Measurements from ENCODE around the gene NBEAL2. TPM values are rescaled to one million over a fixed set of nuclear protein-coding genes. Genes with fewer than 3 reads are reported as not detected.

Gene NBEAL2
- total and polyA plus RNA-seq, 10 donors: 44.0 to 271 (median 129) TPM

DNA sequence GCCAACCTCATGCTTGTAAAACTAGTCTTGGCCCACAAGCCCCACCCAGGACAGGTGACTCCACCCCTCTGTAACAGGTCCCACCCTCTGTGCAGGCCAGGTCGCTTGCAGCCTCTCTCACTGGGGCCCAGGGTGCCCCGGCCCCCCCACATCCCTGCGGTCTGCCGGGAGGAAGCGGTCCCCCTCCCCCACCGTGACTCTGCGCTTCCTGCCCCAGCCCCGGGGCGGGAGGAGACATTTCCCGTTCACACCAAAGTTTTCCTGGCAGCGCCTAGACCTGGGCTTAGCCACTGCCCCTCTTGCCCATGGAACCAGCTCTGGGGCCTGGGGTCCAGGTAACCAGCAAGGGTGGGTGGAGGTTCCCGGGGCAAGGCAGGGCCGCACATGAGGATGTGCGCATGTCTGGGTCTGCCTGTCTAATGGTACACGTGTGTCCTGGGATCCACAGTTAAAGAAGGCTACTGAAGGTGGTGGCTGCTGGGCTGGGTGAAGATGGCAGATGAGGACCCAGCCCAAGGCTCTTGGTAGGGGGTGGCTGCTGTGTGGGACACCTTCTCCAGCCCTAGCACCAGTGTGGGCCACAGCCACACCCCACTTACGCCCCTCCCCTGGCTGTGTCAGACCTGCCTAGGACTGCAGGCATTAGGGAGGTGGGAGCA is 8.4 kb downstream of the NBEAL2 start:
- Histone ChIP-seq H3K4me1 (peaks cover 39 to 100% (median 84%) of the 10 kb centered on the region in 6 donors), H3K4me3 (peak overlapping the region in 7 of 8 donors; percentile 22 to 66 (median 38)), H3K36me3 (peaks cover 0 to 43% (median 11%) of the 10 kb centered on the region in 6 donors), H3K9me3 (no peaks in the 10 kb centered on the region), H3K27me3 (replicated peaks in 1 of 7) (no peaks in the 10 kb centered on the region), H3K27ac (peak overlapping the region; percentile 57 to 95 (median 84))
- no peak for TF ChIP-seq POLR2A (IDR thresholded peaks at IDR 0.05)
- peak; percentile 91 to 97 (median 91) for TF ChIP-seq POLR2AphosphoS5 (IDR thresholded peaks at IDR 0.05)
- TF ChIP-seq, protein P1, sequence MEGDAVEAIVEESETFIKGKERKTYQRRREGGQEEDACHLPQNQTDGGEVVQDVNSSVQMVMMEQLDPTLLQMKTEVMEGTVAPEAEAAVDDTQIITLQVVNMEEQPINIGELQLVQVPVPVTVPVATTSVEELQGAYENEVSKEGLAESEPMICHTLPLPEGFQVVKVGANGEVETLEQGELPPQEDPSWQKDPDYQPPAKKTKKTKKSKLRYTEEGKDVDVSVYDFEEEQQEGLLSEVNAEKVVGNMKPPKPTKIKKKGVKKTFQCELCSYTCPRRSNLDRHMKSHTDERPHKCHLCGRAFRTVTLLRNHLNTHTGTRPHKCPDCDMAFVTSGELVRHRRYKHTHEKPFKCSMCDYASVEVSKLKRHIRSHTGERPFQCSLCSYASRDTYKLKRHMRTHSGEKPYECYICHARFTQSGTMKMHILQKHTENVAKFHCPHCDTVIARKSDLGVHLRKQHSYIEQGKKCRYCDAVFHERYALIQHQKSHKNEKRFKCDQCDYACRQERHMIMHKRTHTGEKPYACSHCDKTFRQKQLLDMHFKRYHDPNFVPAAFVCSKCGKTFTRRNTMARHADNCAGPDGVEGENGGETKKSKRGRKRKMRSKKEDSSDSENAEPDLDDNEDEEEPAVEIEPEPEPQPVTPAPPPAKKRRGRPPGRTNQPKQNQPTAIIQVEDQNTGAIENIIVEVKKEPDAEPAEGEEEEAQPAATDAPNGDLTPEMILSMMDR (IDR thresholded peaks at IDR 0.05 in 8 of 11, conservative IDR thresholded peaks at IDR 0.05 in 3 of 11): peak in 1 of 11 experiments; percentile 16
- intact Hi-C loops (cut with DNase I; ENCODE audit: low total_unique reads): no loop called here
- 9 to 30% (median 12%) methylated on average over 1 to 16 of the region's 16 CpGs for WGBS, 5 donors
- peak; percentile 98 for DNase-seq

DNA sequence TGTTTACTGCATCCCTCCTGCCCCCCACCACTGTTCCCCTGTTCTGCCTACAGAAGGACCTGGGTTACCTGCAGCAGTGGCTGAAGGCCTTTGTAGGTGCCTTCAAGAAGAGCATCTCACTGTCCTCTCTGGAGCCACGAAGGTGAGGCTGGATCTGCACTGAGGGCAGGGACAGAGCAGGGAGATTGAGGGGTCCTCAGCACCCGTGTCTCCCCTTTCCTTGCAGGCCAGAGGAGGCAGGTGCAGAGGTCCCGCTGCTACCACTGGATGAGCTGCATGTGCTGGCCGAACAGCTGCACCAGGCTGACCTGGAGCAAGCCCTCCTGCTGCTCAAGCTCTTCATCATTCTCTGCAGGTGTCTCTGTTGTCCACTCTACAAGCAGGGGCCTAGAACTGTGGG is 9.2 kb downstream of the NBEAL2 start:
- Histone ChIP-seq H3K9me3 (no peaks in the 10 kb centered on the region), H3K4me1 (peaks cover 39 to 99% (median 78%) of the 10 kb centered on the region in 6 donors), H3K27me3 (replicated peaks in 1 of 7) (no peaks in the 10 kb centered on the region), H3K4me3 (peak overlapping the region in 6 of 8 donors; percentile 22 to 66 (median 39)), H3K36me3 (peaks cover 0 to 50% (median 14%) of the 10 kb centered on the region in 6 donors), H3K27ac (peak overlapping the region; percentile 57 to 95 (median 84))
- 89 to 96% (median 91%) methylated on average over 2 to 4 of the region's 4 CpGs for WGBS, 5 donors
- TF ChIP-seq POLR2A (IDR thresholded peaks at IDR 0.05) (no peak), POLR2AphosphoS5 (IDR thresholded peaks at IDR 0.05) (no peak)
- TF ChIP-seq, protein P1 (IDR thresholded peaks at IDR 0.05 in 8 of 11, conservative IDR thresholded peaks at IDR 0.05 in 3 of 11): no peak
- DNase-seq: no peak
- intact Hi-C loops (cut with DNase I; ENCODE audit: low total_unique reads): no loop called here

DNA sequence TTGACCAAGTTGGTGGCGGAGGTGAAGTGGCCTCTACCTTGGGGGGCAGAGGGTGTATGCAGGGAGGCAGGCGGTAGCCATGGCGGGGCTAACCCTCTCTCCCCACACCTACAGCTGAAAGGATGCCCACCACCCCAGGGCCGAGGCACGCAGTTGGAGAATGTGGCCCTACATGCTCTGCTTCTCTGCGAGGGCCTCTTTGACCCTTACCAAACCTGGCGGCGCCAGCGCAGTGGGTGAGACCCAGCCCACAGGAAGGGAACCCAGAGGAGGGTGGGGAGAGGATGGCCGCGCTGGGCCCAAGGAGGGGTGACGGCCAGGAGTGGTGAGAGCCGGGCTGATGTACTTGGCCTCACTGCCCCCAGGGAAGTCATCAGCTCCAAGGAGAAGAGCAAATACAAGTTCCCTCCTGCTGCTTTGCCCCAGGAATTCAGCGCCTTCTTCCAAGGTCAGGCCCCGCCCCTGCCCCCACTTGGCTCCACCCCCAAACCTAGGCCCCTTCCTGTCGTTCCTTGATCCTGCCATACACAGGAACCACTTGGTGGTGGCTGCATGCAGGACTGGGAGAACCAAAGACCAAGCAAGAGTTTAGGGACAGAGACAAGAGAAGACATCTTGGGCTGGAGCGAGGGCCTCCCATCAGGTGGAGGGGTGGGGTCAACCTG is 9.8 kb downstream of the NBEAL2 start:
- Histone ChIP-seq H3K4me1 (peaks cover 39 to 98% (median 75%) of the 10 kb centered on the region in 6 donors), H3K9me3 (no peaks in the 10 kb centered on the region), H3K27me3 (replicated peaks in 1 of 7) (no peaks in the 10 kb centered on the region), H3K4me3 (peak overlapping the region in 6 of 8 donors; percentile 15 to 66 (median 39)), H3K36me3 (peaks cover 0 to 57% (median 20%) of the 10 kb centered on the region in 6 donors), H3K27ac (peak overlapping the region; percentile 45 to 95 (median 84))
- intact Hi-C loops (cut with DNase I; ENCODE audit: low total_unique reads): no loop called here
- TF ChIP-seq POLR2A (IDR thresholded peaks at IDR 0.05) (no peak), POLR2AphosphoS5 (IDR thresholded peaks at IDR 0.05) (peak in 2 of 3 donors; percentile 9 to 55)
- WGBS, 5 donors: 55 to 79% (median 70%) methylated on average over 14 to 17 of the region's 17 CpGs
- no peak for DNase-seq

GRCh38 chr3:46990573-46991374 is 11.3 kb downstream of the NBEAL2 start:
- peak; percentile 87 for DNase-seq
- peak overlapping the region in 1 of 8 donors; percentile 66 for H3K4me3 ChIP-seq
- WGBS, 5 donors: 56 to 69% (median 64%) methylated on average over 10 to 11 of the region's 11 CpGs
- H3K36me3 ChIP-seq: peaks cover 0 to 72% (median 35%) of the 10 kb centered on the region in 6 donors
- H3K9me3 ChIP-seq: no peaks in the 10 kb centered on the region
- H3K4me1 ChIP-seq: peaks cover 35 to 87% (median 62%) of the 10 kb centered on the region in 6 donors
- TF ChIP-seq POLR2A (IDR thresholded peaks at IDR 0.05) (no peak), POLR2AphosphoS5 (IDR thresholded peaks at IDR 0.05) (peak; percentile 39 to 63 (median 41))
- H3K27me3 ChIP-seq (replicated peaks in 1 of 7): no peaks in the 10 kb centered on the region
- intact Hi-C loops (cut with DNase I; ENCODE audit: low total_unique reads): no loop called here
- H3K27ac ChIP-seq: peak overlapping the region in 7 of 8 donors; percentile 45 to 95 (median 85)

Measured in spleen (tissue), 11 donors.